ENCODE results near the gene CFAP20. TPM values are rescaled to one million over a fixed set of nuclear protein-coding genes. Genes with fewer than 3 reads are reported as not detected.
"Not testable (repeated sequence)": the region's sequence is repeated elsewhere in the genome, so short reads cannot be mapped to it uniquely, and the experiment has no call there.

CFAP20 gene
- total RNA-seq, 1 donor from 2014 or later: 79.6 TPM

GRCh38 chr16:58099956-58100300 lies 29.3 kb downstream of the CFAP20 start:
- DNase-seq (ENCODE audit: low read depth): no peak
- TF ChIP-seq CTCF (IDR thresholded peaks at IDR 0.05; ENCODE audit: insufficient read depth, low read length, poor library complexity, severe bottlenecking): no peak
- Histone ChIP-seq H3K27me3 (ENCODE audit: control insufficient read depth, insufficient read depth, low read length) (no peaks in the 10 kb centered on the region), H3K4me3 (ENCODE audit: low read depth, low read length) (no peak overlapping the region), H3K36me3 (ENCODE audit: control insufficient read depth, insufficient read depth, low read length) (no peaks in the 10 kb centered on the region)

DNA sequence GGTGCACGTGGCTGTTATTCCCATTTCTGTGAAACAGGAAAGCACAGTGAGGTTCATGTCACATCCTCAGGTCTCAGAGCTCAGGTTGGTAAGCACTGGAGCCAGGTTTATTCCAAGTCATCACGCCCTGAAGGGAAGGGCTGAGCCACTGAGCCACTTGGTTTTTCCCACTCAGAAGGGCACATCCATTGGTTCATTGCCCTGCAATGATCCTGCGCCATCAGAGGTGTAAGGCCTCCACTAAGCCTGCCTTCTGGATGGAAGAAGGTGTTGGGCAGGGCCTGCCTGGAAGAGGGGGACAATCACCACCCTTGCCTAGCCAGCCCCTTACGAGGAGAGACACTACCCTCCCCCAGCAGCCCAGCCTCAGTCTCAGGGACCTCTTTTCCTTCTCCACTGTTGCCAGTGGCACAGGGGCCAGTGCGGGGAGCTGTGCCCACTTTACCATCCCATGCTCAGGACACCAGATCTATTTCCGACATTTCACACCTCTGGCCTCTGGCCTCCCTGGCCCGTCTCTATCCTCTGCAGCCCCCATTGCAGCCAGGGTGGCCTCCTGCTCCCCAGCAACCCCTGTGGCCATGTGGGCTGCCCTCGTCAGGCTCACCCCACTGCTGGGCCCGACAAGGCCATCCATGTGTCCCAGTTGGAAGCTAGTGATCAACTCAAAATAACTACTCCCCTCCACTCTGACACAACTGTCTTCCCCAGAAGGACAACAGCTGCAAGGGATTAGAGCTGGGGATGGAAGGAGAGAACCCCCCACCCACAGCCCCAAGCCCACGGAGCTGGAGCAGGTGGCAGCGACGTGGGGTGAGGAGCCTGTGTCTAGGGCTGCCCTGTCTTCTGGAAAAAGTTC lies 29.9 kb downstream of the CFAP20 start:
- no peaks in the 10 kb centered on the region for H3K36me3 ChIP-seq (ENCODE audit: control insufficient read depth, insufficient read depth, low read length)
- no peak for DNase-seq (ENCODE audit: low read depth)
- no peak overlapping the region for H3K4me3 ChIP-seq (ENCODE audit: low read depth, low read length)
- H3K27me3 ChIP-seq (ENCODE audit: control insufficient read depth, insufficient read depth, low read length): no peaks in the 10 kb centered on the region
- TF ChIP-seq CTCF (IDR thresholded peaks at IDR 0.05; ENCODE audit: insufficient read depth, low read length, poor library complexity, severe bottlenecking): no peak

GRCh38 chr16:58098207-58099096 lies 30.7 kb downstream of the CFAP20 start:
- DNase-seq (ENCODE audit: low read depth): no peak
- H3K36me3 ChIP-seq (ENCODE audit: control insufficient read depth, insufficient read depth, low read length): no peaks in the 10 kb centered on the region
- no peak overlapping the region for H3K4me3 ChIP-seq (ENCODE audit: low read depth, low read length)
- no peaks in the 10 kb centered on the region for H3K27me3 ChIP-seq (ENCODE audit: control insufficient read depth, insufficient read depth, low read length)
- no peak for TF ChIP-seq CTCF (IDR thresholded peaks at IDR 0.05; ENCODE audit: insufficient read depth, low read length, poor library complexity, severe bottlenecking)

- Histone ChIP-seq H3K27me3 (ENCODE audit: control insufficient read depth, insufficient read depth, low read length) (no peaks in the 10 kb centered on the region), H3K4me3 (ENCODE audit: low read depth, low read length) (no peak overlapping the region), H3K36me3 (ENCODE audit: control insufficient read depth, insufficient read depth, low read length) (no peaks in the 10 kb centered on the region)
- no peak for DNase-seq (ENCODE audit: low read depth)
- no peak for TF ChIP-seq CTCF (IDR thresholded peaks at IDR 0.05; ENCODE audit: insufficient read depth, low read length, poor library complexity, severe bottlenecking)
These were observed 32.9 kb downstream of the CFAP20 start for GRCh38 chr16:58096249-58096648.

DNA sequence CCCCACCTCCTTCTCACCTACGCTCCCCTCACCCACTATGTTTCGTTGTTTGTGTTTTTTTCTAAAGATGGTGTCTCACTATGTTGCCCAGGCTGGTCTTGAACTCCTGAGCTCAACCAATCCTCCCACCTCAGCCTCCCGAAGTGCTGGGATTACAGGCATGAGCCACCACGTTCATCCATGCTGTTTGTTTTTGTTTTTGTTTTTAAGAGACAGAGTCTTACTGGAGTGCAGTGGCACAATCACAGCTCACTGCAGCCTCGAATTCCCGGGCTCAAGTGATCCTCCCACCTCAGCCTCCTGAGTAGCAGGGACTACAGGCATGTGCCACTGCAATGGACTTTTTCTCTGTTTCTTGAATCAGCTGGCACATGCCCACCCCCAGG lies 33.6 kb downstream of the CFAP20 start:
- not testable (repeated sequence) for H3K27me3 ChIP-seq (ENCODE audit: control insufficient read depth, insufficient read depth, low read length); H3K36me3 ChIP-seq (ENCODE audit: control insufficient read depth, insufficient read depth, low read length); DNase-seq (ENCODE audit: low read depth); H3K4me3 ChIP-seq (ENCODE audit: low read depth, low read length)

- Histone ChIP-seq H3K36me3 (ENCODE audit: control insufficient read depth, insufficient read depth, low read length) (no peaks in the 10 kb centered on the region), H3K27me3 (ENCODE audit: control insufficient read depth, insufficient read depth, low read length) (no peaks in the 10 kb centered on the region), H3K4me3 (ENCODE audit: low read depth, low read length) (no peak overlapping the region)
- no peak for DNase-seq (ENCODE audit: low read depth)
- no peak for TF ChIP-seq CTCF (IDR thresholded peaks at IDR 0.05; ENCODE audit: insufficient read depth, low read length, poor library complexity, severe bottlenecking)
These were observed 34.2 kb downstream of the CFAP20 start for GRCh38 chr16:58094791-58095574.
